WTC11 (cell line): Measurements from ENCODE around the gene SETD1B. TPM values are rescaled to one million over a fixed set of nuclear protein-coding genes. Genes with fewer than 3 reads are reported as not detected.

Experiments
- ATAC-seq: fragments of 200-7000 bp; cut with Tn5 transposase; 2 replicates; pipeline ENCODE4 v1.10.0; 2021; ENCODE audit warnings: mild to moderate bottlenecking, moderate library complexity
- CTCF ChIA-PET: fragments of 300-600 bp; sonication (Branson Sonifier 250); formaldehyde crosslinking; loops from one replicate; lab custom pipeline; 2021; ENCODE audit warnings: antibody characterized with exemption; lab: Charles Lee
- POLR2A ChIA-PET: fragments of 350-600 bp; sonication (Branson Sonifier 250); formaldehyde crosslinking; loops from one replicate; lab custom pipeline; 2021; ENCODE audit warnings: antibody characterized with exemption; lab: Charles Lee
- DNase-seq: peaks from one replicate; pipeline ENCODE4 v3.0.0; 2021; ENCODE audit warnings: low spot score
- H3K27ac Mint-ChIP-seq: 2 replicates; pipeline ENCODE4 v1.8.0; 2021; ENCODE audit warnings: mixed read lengths
- H3K27me3 Mint-ChIP-seq: 2 replicates; pipeline ENCODE4 v1.8.0; 2021; ENCODE audit warnings: low read depth, mild to moderate bottlenecking, moderate library complexity, mixed read lengths
- H3K36me3 Mint-ChIP-seq: 2 replicates; pipeline ENCODE4 v1.8.0; 2021; ENCODE audit warnings: mixed read lengths
- H3K4me1 Mint-ChIP-seq: 2 replicates; pipeline ENCODE4 v1.8.0; 2022; ENCODE audit warnings: mixed read lengths
- H3K4me3 Mint-ChIP-seq: 2 replicates; pipeline ENCODE4 v1.8.0; 2021; ENCODE audit warnings: mild to moderate bottlenecking, moderate library complexity, mixed read lengths
- H3K9me3 Mint-ChIP-seq: 2 replicates; pipeline ENCODE4 v1.8.0; 2021; ENCODE audit warnings: mixed read lengths
- ATF6 ChIP-seq: sonication (generic); formaldehyde crosslinking; IDR thresholded peaks from 2 replicates; pipeline ENCODE4 v1.8.1; 2023; ENCODE audit warnings: mild to moderate bottlenecking, missing genetic modification reagents
- CTCF ChIP-seq: fragments of 200-600 bp; IDR thresholded peaks from 2 replicates; pipeline ENCODE4 v1.8.0; 2022; ENCODE audit warnings: antibody characterized with exemption
- E2F5 ChIP-seq: sonication (generic); formaldehyde crosslinking; IDR thresholded peaks from 2 replicates; pipeline ENCODE4 v1.8.1; 2022; ENCODE audit warnings: mild to moderate bottlenecking, moderate library complexity, missing genetic modification reagents
- ERG ChIP-seq: fragments of 250-450 bp; sonication (Bioruptor Pico); IDR thresholded peaks from 2 replicates; pipeline ENCODE4 v1.8.0; 2021; ENCODE audit warnings: mild to moderate bottlenecking
- GRHL2 ChIP-seq: fragments of 250-450 bp; sonication (Bioruptor Pico); IDR thresholded peaks from 2 replicates; pipeline ENCODE4 v1.8.0; 2022; ENCODE audit warnings: mild to moderate bottlenecking, moderate library complexity; ENCODE audit not compliant: insufficient replicate concordance, severe bottlenecking
- GTF2I ChIP-seq: fragments of 250-450 bp; sonication (Bioruptor Pico); conservative IDR thresholded peaks from 2 replicates; pipeline ENCODE4 v1.4.0; 2021; ENCODE audit warnings: mild to moderate bottlenecking
- IRF2 ChIP-seq: sonication (generic); formaldehyde crosslinking; IDR thresholded peaks from 2 replicates; pipeline ENCODE4 v1.8.0; 2022; ENCODE audit warnings: low read depth, missing genetic modification reagents, borderline replicate concordance
- NFYB ChIP-seq: sonication (generic); formaldehyde crosslinking; conservative IDR thresholded peaks from 2 replicates; pipeline ENCODE4 v1.8.0; 2022; ENCODE audit warnings: low read depth, missing genetic modification reagents
- NR1H2 ChIP-seq: sonication (generic); formaldehyde crosslinking; IDR thresholded peaks from 2 replicates; pipeline ENCODE4 v1.9.0; 2021; ENCODE audit warnings: mild to moderate bottlenecking, moderate library complexity, missing genetic modification reagents
- USF1 ChIP-seq: sonication (generic); formaldehyde crosslinking; IDR thresholded peaks from 2 replicates; pipeline ENCODE4 v1.8.0; 2022; ENCODE audit warnings: mild to moderate bottlenecking, missing genetic modification reagents
- ZBTB21 ChIP-seq: sonication (generic); formaldehyde crosslinking; IDR thresholded peaks from 2 replicates; pipeline ENCODE4 v1.8.1; 2023; ENCODE audit warnings: mild to moderate bottlenecking, missing genetic modification reagents, borderline replicate concordance
- ZNF219 ChIP-seq: sonication (generic); formaldehyde crosslinking; IDR thresholded peaks from 2 replicates; pipeline ENCODE4 v1.8.0; 2023; ENCODE audit warnings: missing genetic modification reagents, mild to moderate bottlenecking, borderline replicate concordance
- ZNF232 ChIP-seq: sonication (generic); formaldehyde crosslinking; IDR thresholded peaks from 2 replicates; pipeline ENCODE4 v1.8.0; 2022; ENCODE audit warnings: mild to moderate bottlenecking, missing genetic modification reagents
- ZNF317 ChIP-seq: sonication (generic); formaldehyde crosslinking; IDR thresholded peaks from 2 replicates; pipeline ENCODE4 v1.8.1; 2023; ENCODE audit warnings: low read depth, mild to moderate bottlenecking, moderate library complexity, missing genetic modification reagents, borderline replicate concordance
- ZNF396 ChIP-seq: fragments of 250-450 bp; sonication (Bioruptor Pico); IDR thresholded peaks from 2 replicates; pipeline ENCODE4 v1.8.0; 2021; ENCODE audit warnings: mild to moderate bottlenecking, moderate library complexity, borderline replicate concordance
- ZNF416 ChIP-seq: fragments of 250-450 bp; sonication (Bioruptor Pico); IDR thresholded peaks from 2 replicates; pipeline ENCODE4 v1.9.0; 2021; ENCODE audit warnings: mild to moderate bottlenecking, inconsistent platforms
- ZNF425 ChIP-seq: fragments of 250-450 bp; sonication (Bioruptor Pico); conservative IDR thresholded peaks from 2 replicates; pipeline ENCODE4 v1.9.0; 2021; ENCODE audit warnings: mild to moderate bottlenecking
- ZNF532 ChIP-seq: fragments of 250-450 bp; sonication (Bioruptor Pico); IDR thresholded peaks from 2 replicates; pipeline ENCODE4 v1.9.0; 2021; ENCODE audit warnings: mild to moderate bottlenecking, borderline replicate concordance
- ZSCAN18 ChIP-seq: fragments of 250-450 bp; sonication (Bioruptor Pico); IDR thresholded peaks from 2 replicates; pipeline ENCODE4 v2.1.2; 2022; ENCODE audit warnings: mild to moderate bottlenecking, moderate library complexity
- total RNA-seq: library from RNA; stranded (reverse); gene quantifications from 3 replicates; pipeline ENCODE4 v1.2.3, GENCODE V29; 2021

The SETD1B gene
- total RNA-seq, 1 experiment from 2014 or later = 19.5 TPM

- CTCF ChIA-PET = interaction anchor here (1.1 to 3.5 kb wide), 5 partner anchors 9 to 67 kb away, joined by 4 to 46 read pairs (median 9); partner anchors contain the start of gene RHOF
- POLR2A ChIA-PET = interaction anchor here (1.0 to 1.1 kb wide), 3 partner anchors 12 to 27 kb away, joined by 3 read pairs; no protein-coding TSS in a partner anchor
- H3K27ac Mint-ChIP-seq = no peak overlapping the region
- H3K9me3 Mint-ChIP-seq = no peaks in the 10 kb centered on the region
- H3K4me3 Mint-ChIP-seq = no peak overlapping the region
- H3K4me1 Mint-ChIP-seq = no peaks in the 10 kb centered on the region
- DNase-seq = no peak
- peaks cover 23% of the 10 kb centered on the region for H3K36me3 Mint-ChIP-seq
- H3K27me3 Mint-ChIP-seq = no peaks in the 10 kb centered on the region
- no peak for ATAC-seq
- no peak for TF ChIP-seq ERG
- no peak for TF ChIP-seq ZNF425
- no peak for TF ChIP-seq E2F5
- TF ChIP-seq ZNF416 = no peak
- TF ChIP-seq ATF6 (CRISPR knock-in tag) = no peak
- no peak for TF ChIP-seq ZBTB21 (CRISPR knock-in tag)
- TF ChIP-seq USF1 (CRISPR knock-in tag) = no peak
- no peak for TF ChIP-seq ZNF232 (CRISPR knock-in tag)
- no peak for TF ChIP-seq NR1H2 (CRISPR knock-in tag)
- no peak for TF ChIP-seq NFYB (CRISPR knock-in tag)
- TF ChIP-seq ZNF219 (CRISPR knock-in tag) = no peak
- TF ChIP-seq GTF2I (CRISPR knock-in tag) = no peak
- no peak for TF ChIP-seq ZNF317 (CRISPR knock-in tag)
- no peak for TF ChIP-seq ZNF396 (CRISPR knock-in tag)
- no peak for TF ChIP-seq ZSCAN18 (CRISPR knock-in tag)
- no peak for TF ChIP-seq IRF2 (CRISPR knock-in tag)
- TF ChIP-seq CTCF = no peak
- TF ChIP-seq GRHL2 (CRISPR knock-in tag) = no peak
- no peak for TF ChIP-seq ZNF532
Observed at GRCh38 chr12:121828306-121828705, 24.5 kb downstream of the SETD1B start.
